Sigmoid colon (tissue), 7 donors: ENCODE measurements around the gene ALPG. TPM values are rescaled to one million over a fixed set of nuclear protein-coding genes. Genes with fewer than 3 reads are reported as not detected.
A peak's percentile ranks its signal among the peaks of the same experiment; 100 is the strongest.
"Not testable (repeated sequence)": the region's sequence is repeated elsewhere in the genome, so short reads cannot be mapped to it uniquely, and the experiment has no call there.

ENCODE experiments used
- DNase-seq: peaks from one replicate; pipeline ENCODE4 v3.0.0-alpha.2; 2019
- H3K27ac ChIP-seq, 4 donors: fragments of 200-600 bp; sonication (generic); one replicate each; pipeline ENCODE4 v1.5.1; 2016 to 2019; ENCODE audit warnings: mild to moderate bottlenecking in 1 of 4
- H3K27me3 ChIP-seq, 3 donors: fragments of 200-600 bp; sonication (generic); one replicate each; pipeline ENCODE4 v1.5.1; 2019; ENCODE audit warnings: mild to moderate bottlenecking in 1 of 3
- H3K36me3 ChIP-seq, 4 donors: fragments of 200-600 bp; sonication (generic); one replicate each; pipeline ENCODE4 v1.5.1; 2016 to 2019
- H3K4me1 ChIP-seq, 4 donors: fragments of 200-600 bp; sonication (generic); one replicate each; pipeline ENCODE4 v1.5.1; 2017 to 2019
- H3K4me3 ChIP-seq, 4 donors: fragments of 200-600 bp; sonication (generic); one replicate each; pipeline ENCODE4 v1.5.1; 2017 to 2019; ENCODE audit warnings: mild to moderate bottlenecking in 2 of 4, moderate library complexity in 1 of 4
- H3K9me3 ChIP-seq, 4 donors: fragments of 200-600 bp in 3 of 4; sonication (generic) in 3 of 4; one replicate each; pipeline versions ENCODE4 v1.5.1 to v1.6.1; 2013 to 2019
- CTCF ChIP-seq, 4 experiments: fragments of 450-650 bp in 3 of 4; fragments of 200-600 bp in 1 of 4; IDR thresholded peaks; one replicate each; pipeline ENCODE4 v1.5.1; 2016 to 2019; ENCODE audit warnings: antibody characterized with exemption in 4 of 4, mild to moderate bottlenecking in 3 of 4, moderate library complexity in 2 of 4
- EP300 ChIP-seq, 4 donors: sonication (generic); formaldehyde crosslinking; IDR thresholded peaks; one replicate each; pipeline ENCODE4 v1.6.1; 2017; ENCODE audit warnings: antibody characterized with exemption in 4 of 4
- POLR2A ChIP-seq, 2 donors: fragments of 450-650 bp; IDR thresholded peaks; one replicate each; pipeline ENCODE4 v1.6.1; 2016; ENCODE audit warnings: antibody characterized with exemption in 2 of 2, mild to moderate bottlenecking in 2 of 2, moderate library complexity in 2 of 2
- POLR2AphosphoS5 ChIP-seq, 4 donors: sonication (generic); formaldehyde crosslinking; IDR thresholded peaks; one replicate each; pipeline ENCODE4 v1.6.1; 2017; ENCODE audit warnings: antibody characterized with exemption in 4 of 4
- WGBS, 2 donors: extraction: QIAGEN DNeasy Blood & Tissue Kit; methylation state at CpG; one replicate each; pipeline ENCODE4 v1.1.7; 2013; 5-methylcytosine and 5-hydroxymethylcytosine counted together
- intact Hi-C: fragments of 100-400 bp; cut with DNase I; formaldehyde crosslinking; loops from one replicate; pipeline ENCODE4 v1.15.1; 2023
- polyA plus RNA-seq, 3 donors: library from polyadenylated mRNA; stranded (reverse); fragments of 200-250 nt; gene quantifications; one replicate each; pipeline ENCODE4 v1.2.3, GENCODE V29; 2013
- total RNA-seq, 4 donors: library from RNA; depleted of rRNA; stranded (reverse); fragments of >200 nt; gene quantifications; one replicate each; pipeline ENCODE4 v1.1.0, GENCODE V29; 2016
- donor health status: healthy with polysubstance abuse.
- donor health status: Bipolar disorder and iron deficiency.
- donor health status: healthy.

The ALPG gene
- total RNA-seq: not detected
- polyA plus RNA-seq: under 1 TPM in 1 of 3 donors, not detected in 2; 0.10 TPM

- H3K4me1 ChIP-seq: no peaks in the 10 kb centered on the region
- no peaks in the 10 kb centered on the region for H3K36me3 ChIP-seq
- DNase-seq: peak; percentile 57
- no peak within 1 kb of the TSS for H3K4me3 ChIP-seq
- H3K9me3 ChIP-seq: no peaks in the 10 kb centered on the region
- intact Hi-C loops: no loop called here
- H3K27me3 ChIP-seq: peaks cover 0 to 13% (median 0%) of the 10 kb centered on the region in 3 donors
- no peak within 1 kb of the TSS for H3K27ac ChIP-seq
- WGBS, 2 donors: 87 to 92% methylated on average over 17 of the region's 17 CpGs
- no peak for TF ChIP-seq EP300 (IDR thresholded peaks at IDR 0.05)
- TF ChIP-seq CTCF (IDR thresholded peaks at IDR 0.05): no peak
- TF ChIP-seq POLR2A (IDR thresholded peaks at IDR 0.05): no peak
- no peak for TF ChIP-seq POLR2AphosphoS5 (IDR thresholded peaks at IDR 0.05)
Observed at GRCh38 chr2:232406556-232407310, at the start of gene ALPG. Gene ALPG, plus strand, starts transcription at chr2:232406844. Its CDS starts 51 bp downstream, at chr2:232406895.

GRCh38 chr2:232361646-232362045 is 45.0 kb upstream of the ALPG start:
- intact Hi-C loops: no loop called here
- no peaks in the 10 kb centered on the region for H3K9me3 ChIP-seq
- 90% methylated on average over 5 of the region's 5 CpGs for WGBS, 2 donors

GRCh38 chr2:232362174-232362900 is 44.3 kb upstream of the ALPG start:
- H3K4me1 ChIP-seq: peaks cover 0 to 6% (median 0%) of the 10 kb centered on the region in 4 donors
- no peak overlapping the region for H3K4me3 ChIP-seq
- TF ChIP-seq POLR2A (IDR thresholded peaks at IDR 0.05) (no peak), POLR2AphosphoS5 (IDR thresholded peaks at IDR 0.05) (no peak), EP300 (IDR thresholded peaks at IDR 0.05) (no peak), CTCF (IDR thresholded peaks at IDR 0.05) (no peak)
- no peaks in the 10 kb centered on the region for H3K9me3 ChIP-seq
- intact Hi-C loops: no loop called here
- H3K27me3 ChIP-seq: no peaks in the 10 kb centered on the region
- DNase-seq: peak; percentile 46
- 78 to 90% methylated on average over 8 of the region's 8 CpGs for WGBS, 2 donors
- no peak overlapping the region for H3K27ac ChIP-seq
- no peaks in the 10 kb centered on the region for H3K36me3 ChIP-seq

More at GRCh38 chr2:232361646-232362045, 45.0 kb upstream of the ALPG start:
- Histone ChIP-seq H3K27me3 (no peaks in the 10 kb centered on the region), H3K4me1 (peaks cover 0 to 6% (median 0%) of the 10 kb centered on the region in 4 donors), H3K4me3 (no peak overlapping the region), H3K36me3 (no peaks in the 10 kb centered on the region), H3K27ac (no peak overlapping the region)
- peak; percentile 2 for DNase-seq
- TF ChIP-seq EP300 (IDR thresholded peaks at IDR 0.05) (no peak), POLR2A (IDR thresholded peaks at IDR 0.05) (no peak), POLR2AphosphoS5 (IDR thresholded peaks at IDR 0.05) (no peak), CTCF (IDR thresholded peaks at IDR 0.05) (no peak)

GRCh38 chr2:232363064-232363783 is 43.4 kb upstream of the ALPG start:
- H3K36me3 ChIP-seq, intact Hi-C loops: not testable (repeated sequence)

More at GRCh38 chr2:232363064-232363783, 43.4 kb upstream of the ALPG start:
- not testable (repeated sequence) for H3K27ac ChIP-seq, H3K4me3 ChIP-seq, H3K27me3 ChIP-seq, H3K9me3 ChIP-seq, H3K4me1 ChIP-seq
- WGBS, 2 donors: 84% methylated on average over 12 of the region's 12 CpGs
- DNase-seq: peak; percentile 30
